HuH-7.5 (cell line): ENCODE measurements around the gene TCP11X2.
"Not testable (repeated sequence)": the region's sequence is repeated elsewhere in the genome, so short reads cannot be mapped to it uniquely, and the experiment has no call there.

Source experiments
- DNase-seq: peaks from one replicate; pipeline ENCODE4 v3.0.0; 2011; ENCODE audit warnings: low spot score

Gene TCP11X2

GRCh38 chrX:102471762-102472220 lies at the start of gene TCP11X2:
TCP11X2 (minus strand) TSS chrX:102471812.
- DNase-seq: not testable (repeated sequence)

GRCh38 chrX:102517326-102517725 lies 45.7 kb upstream of the TCP11X2 start:
- no peak for DNase-seq

GRCh38 chrX:102515975-102516941 lies 44.6 kb upstream of the TCP11X2 start, which contains the start of gene TMSB15A:
TMSB15A (minus strand) TSS chrX:102516739.
- DNase-seq: peak; percentile 8

GRCh38 chrX:102514536-102514935 lies 42.9 kb upstream of the TCP11X2 start:
- DNase-seq: no peak

- no peak for DNase-seq
Measured at GRCh38 chrX:102498732-102499131, 27.1 kb upstream of the TCP11X2 start.

GRCh38 chrX:102491766-102492165 lies 20.2 kb upstream of the TCP11X2 start:
- DNase-seq: no peak

GRCh38 chrX:102478765-102479164 lies 7.2 kb upstream of the TCP11X2 start:
- not testable (repeated sequence) for DNase-seq

GRCh38 chrX:102470215-102470614 lies 1.4 kb downstream of the TCP11X2 start:
- not testable (repeated sequence) for DNase-seq

GRCh38 chrX:102458615-102459014 lies 13.0 kb downstream of the TCP11X2 start:
- not testable (repeated sequence) for DNase-seq

- not testable (repeated sequence) for DNase-seq
Measured at GRCh38 chrX:102439908-102440307, 31.7 kb downstream of the TCP11X2 start, which contains the start of gene NXF2B. NXF2B (minus strand) TSS chrX:102440008; CDS start chrX:102380036, 59,972 bp downstream.

GRCh38 chrX:102414493-102414892 lies 57.1 kb downstream of the TCP11X2 start:
- not testable (repeated sequence) for DNase-seq
